ENCODE results near the gene ZSCAN10. TPM values are rescaled to one million over a fixed set of nuclear protein-coding genes. Genes with fewer than 3 reads are reported as not detected.

Gene ZSCAN10
- total RNA-seq, 1 donor from 2014 or later = not detected

DNA sequence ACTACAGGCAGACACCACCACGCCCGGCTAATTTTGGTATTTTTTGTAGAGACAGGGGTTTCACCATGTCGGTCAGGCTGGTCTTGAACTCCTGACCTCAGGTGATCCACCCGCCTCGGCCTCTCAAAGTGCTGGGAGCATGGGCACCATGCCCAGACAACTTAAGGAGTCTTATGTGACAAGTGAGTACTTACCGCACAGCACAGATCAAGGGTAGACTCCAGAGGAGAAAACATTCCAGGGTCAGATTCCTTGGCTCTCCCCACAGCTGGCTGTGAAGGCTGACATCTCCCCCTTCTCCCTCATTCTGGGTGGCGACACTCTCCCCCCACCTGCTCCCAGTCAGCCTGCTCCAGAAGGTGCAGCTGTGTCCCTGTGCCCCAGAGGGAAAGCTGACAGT, 10.6 kb downstream of the ZSCAN10 start:
- no peaks in the 10 kb centered on the region for H3K27me3 ChIP-seq
- H3K27ac ChIP-seq = no peak overlapping the region
- DNase-seq (ENCODE audit: low spot score in 2 of 2) = no peak
- H3K9me3 ChIP-seq = no peaks in the 10 kb centered on the region
- H3K4me1 ChIP-seq = no peaks in the 10 kb centered on the region
- intact Hi-C loops (cut with DNase I) = no loop called here
- TF ChIP-seq, protein P1, sequence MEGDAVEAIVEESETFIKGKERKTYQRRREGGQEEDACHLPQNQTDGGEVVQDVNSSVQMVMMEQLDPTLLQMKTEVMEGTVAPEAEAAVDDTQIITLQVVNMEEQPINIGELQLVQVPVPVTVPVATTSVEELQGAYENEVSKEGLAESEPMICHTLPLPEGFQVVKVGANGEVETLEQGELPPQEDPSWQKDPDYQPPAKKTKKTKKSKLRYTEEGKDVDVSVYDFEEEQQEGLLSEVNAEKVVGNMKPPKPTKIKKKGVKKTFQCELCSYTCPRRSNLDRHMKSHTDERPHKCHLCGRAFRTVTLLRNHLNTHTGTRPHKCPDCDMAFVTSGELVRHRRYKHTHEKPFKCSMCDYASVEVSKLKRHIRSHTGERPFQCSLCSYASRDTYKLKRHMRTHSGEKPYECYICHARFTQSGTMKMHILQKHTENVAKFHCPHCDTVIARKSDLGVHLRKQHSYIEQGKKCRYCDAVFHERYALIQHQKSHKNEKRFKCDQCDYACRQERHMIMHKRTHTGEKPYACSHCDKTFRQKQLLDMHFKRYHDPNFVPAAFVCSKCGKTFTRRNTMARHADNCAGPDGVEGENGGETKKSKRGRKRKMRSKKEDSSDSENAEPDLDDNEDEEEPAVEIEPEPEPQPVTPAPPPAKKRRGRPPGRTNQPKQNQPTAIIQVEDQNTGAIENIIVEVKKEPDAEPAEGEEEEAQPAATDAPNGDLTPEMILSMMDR (IDR thresholded peaks at IDR 0.05) = no peak
- H3K4me3 ChIP-seq = no peak overlapping the region
- H3K36me3 ChIP-seq = no peaks in the 10 kb centered on the region

DNA sequence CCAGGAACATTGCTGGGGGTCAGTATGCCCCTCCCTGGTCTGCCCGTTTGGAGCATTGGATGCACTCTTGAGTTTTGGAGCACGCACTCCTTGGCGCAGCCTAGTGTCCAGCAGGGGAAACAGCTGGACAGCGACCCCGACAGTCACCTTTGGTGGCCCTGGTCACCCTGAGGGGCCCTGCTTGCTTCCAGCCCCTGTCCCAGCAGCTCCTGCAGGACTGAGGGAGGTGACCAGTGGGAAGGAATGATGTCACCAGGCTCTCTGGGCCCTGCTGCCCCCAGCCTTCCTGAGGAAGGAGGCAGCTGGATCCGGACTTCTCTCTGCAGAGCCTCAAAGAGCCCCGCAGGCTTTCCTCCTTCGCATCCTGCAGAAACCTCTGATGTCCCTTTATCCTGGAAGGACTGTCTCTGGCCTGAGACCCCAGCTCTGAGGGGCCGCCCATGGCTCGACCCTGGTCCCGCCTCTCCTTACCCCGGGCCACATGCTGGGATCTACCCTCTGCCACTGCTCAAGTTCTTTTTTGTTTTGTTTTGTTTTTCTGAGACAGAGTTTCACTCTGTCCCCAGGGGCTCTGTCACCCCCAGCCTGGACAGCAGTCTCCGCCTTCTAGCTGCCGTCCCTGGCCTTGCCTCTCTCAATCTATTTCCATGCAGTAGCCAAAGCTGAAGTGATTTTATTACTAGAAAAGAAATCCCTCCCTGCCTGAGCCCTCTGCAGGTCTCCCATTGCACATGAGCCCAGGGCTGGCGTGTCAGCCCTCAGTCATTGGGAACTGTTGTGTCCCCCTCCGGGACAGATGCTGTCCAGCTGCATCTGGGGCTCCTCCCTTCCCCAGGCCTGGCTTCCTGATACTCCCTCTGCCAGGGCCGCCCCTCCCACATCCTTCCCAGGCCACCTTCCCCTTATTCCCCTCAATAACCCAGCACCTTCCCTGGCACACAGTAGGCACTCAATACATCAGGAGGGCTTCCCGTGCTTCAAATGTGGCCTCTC, 11.6 kb downstream of the ZSCAN10 start:
- TF ChIP-seq, protein P1 (IDR thresholded peaks at IDR 0.05) = peak in 1 of 3 experiments; percentile 22
- DNase-seq (ENCODE audit: low spot score in 2 of 2) = no peak
- peak overlapping the region in 1 of 2 donors; percentile 41 for H3K4me3 ChIP-seq
- H3K36me3 ChIP-seq = no peaks in the 10 kb centered on the region
- no peak overlapping the region for H3K27ac ChIP-seq
- intact Hi-C loops (cut with DNase I) = no loop called here
- H3K27me3 ChIP-seq = no peaks in the 10 kb centered on the region
- H3K4me1 ChIP-seq = no peaks in the 10 kb centered on the region
- no peaks in the 10 kb centered on the region for H3K9me3 ChIP-seq

DNA sequence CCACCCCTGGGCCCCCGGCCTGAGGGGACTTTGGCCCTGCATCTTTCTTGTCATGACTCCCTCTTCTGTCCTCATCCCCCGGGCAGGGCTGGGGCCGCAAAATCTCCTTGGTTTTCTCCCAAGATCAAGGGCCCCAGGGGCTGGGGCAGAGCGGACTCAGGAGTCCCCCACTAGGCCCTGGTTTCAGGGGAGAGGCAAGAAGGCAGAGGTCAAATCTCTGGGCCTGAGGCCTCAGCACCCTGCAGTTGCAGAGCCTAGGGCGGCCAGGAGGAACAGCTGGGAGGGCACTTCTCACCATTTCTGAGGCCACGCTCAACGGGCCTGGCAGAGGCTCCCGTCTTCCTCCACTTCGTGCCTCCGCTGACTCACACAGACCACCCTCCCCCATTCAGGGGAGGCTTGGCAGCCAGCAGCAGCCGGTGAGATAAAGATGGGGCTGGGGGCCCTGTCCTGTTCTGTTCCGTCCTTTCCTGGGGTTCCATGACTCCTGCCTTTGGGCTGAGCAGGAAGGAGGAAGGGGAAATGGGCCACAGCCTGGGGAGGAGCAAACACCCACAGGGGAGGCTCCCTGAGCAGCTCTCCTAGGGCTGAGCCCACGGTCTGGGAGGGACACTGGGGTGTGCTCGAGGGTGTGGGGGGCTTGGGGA, 12.4 kb downstream of the ZSCAN10 start:
- no peaks in the 10 kb centered on the region for H3K4me1 ChIP-seq
- H3K9me3 ChIP-seq = no peaks in the 10 kb centered on the region
- peak overlapping the region; percentile 16 to 41 for H3K4me3 ChIP-seq
- no peaks in the 10 kb centered on the region for H3K27me3 ChIP-seq
- intact Hi-C loops (cut with DNase I) = no loop called here
- TF ChIP-seq, protein P1 (IDR thresholded peaks at IDR 0.05) = no peak
- DNase-seq (ENCODE audit: low spot score in 2 of 2) = no peak
- H3K27ac ChIP-seq = no peak overlapping the region
- H3K36me3 ChIP-seq = no peaks in the 10 kb centered on the region

DNA sequence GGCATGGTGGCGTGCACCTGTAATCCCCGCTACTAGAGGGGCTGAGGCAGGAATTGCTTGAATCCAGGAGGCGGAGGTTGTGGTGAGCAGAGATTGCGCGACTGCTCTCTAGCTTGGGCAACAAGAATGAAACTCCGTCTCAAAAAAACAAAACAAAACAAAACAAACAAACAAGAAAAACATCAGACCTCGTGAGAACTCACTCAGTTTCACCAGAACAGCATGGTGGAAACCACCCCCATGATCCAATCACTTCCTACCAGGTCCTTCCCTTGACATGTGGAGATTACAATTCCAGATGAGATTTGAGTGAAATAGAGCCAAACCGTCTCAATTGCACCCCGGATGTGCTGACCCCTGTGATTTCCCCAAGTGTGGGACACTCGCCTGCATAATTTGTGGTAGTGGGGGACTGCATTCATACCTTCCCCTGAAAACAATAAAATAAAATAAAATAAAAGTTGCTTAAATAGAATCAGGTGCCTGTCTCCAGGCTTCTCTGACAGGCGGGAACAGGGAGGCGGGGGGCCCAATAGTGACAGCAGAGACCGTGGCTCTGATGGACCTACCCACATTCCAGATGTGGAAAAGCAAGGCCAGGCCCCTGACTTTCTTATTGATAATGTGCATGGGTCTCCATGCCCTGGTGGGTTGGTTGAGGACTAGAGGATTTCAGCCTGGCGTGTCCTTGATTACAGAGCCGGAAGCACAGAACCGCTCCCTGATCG, 13.1 kb downstream of the ZSCAN10 start:
- TF ChIP-seq, protein P1 (IDR thresholded peaks at IDR 0.05) = no peak
- Histone ChIP-seq H3K27me3 (no peaks in the 10 kb centered on the region), H3K4me3 (peak overlapping the region; percentile 16 to 41), H3K4me1 (no peaks in the 10 kb centered on the region), H3K27ac (no peak overlapping the region), H3K9me3 (no peaks in the 10 kb centered on the region), H3K36me3 (no peaks in the 10 kb centered on the region)
- no peak for DNase-seq (ENCODE audit: low spot score in 2 of 2)
- intact Hi-C loops (cut with DNase I) = no loop called here

DNA sequence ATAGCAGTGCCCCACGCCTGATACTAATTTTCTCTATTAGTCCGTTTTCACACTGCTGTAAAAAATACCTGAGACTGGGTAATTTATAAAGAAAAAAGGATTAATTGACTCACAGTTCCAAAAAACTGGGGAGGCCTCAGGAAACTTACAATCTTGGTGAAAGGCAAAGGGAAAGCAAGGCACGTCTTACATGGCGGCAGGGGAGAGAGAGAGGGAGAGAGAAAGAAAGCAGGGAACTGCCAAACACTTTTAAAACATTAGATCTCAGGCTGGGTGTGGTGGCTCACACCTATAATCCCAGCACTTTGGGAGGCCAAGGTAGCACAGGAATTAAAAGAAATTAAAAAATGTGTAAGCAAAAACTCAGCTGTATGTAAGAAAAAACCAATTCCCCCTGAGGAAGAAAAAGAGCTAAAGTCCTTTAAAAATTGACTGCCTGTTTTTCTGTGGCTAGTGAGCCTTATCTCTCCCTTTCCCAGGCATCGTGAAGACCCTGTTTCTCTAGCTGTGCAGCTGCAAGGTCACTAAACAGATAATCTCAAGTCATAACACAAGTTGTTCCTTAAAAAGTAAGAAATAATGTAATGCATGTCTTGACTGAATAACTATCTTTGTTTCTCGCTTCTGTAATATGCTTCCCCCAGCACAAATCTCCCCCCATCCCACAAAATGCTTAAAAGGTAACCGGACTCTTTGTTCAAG, 14.0 kb downstream of the ZSCAN10 start:
- Histone ChIP-seq H3K9me3 (no peaks in the 10 kb centered on the region), H3K4me1 (no peaks in the 10 kb centered on the region), H3K4me3 (no peak overlapping the region), H3K27me3 (no peaks in the 10 kb centered on the region), H3K27ac (no peak overlapping the region), H3K36me3 (no peaks in the 10 kb centered on the region)
- TF ChIP-seq, protein P1 (IDR thresholded peaks at IDR 0.05) = no peak
- intact Hi-C loops (cut with DNase I) = no loop called here
- no peak for DNase-seq (ENCODE audit: low spot score in 2 of 2)

All from ascending aorta (tissue), 2 donors.